Stomach (tissue), 4 donors: Measurements from ENCODE around the gene ZCCHC14.

ENCODE experiments used
- CTCF ChIP-seq, 7 experiments: fragments of 450-650 bp in 4 of 7; fragments of 200-600 bp in 3 of 7; sonication (generic) in 3 of 7; IDR thresholded peaks; one replicate each; pipeline ENCODE4 v1.5.1; 2016 to 2019; ENCODE audit warnings: antibody characterized with exemption in 7 of 7, control low read depth in 2 of 7, mild to moderate bottlenecking in 1 of 7
- EP300 ChIP-seq: sonication (generic); formaldehyde crosslinking; IDR thresholded peaks from one replicate; pipeline ENCODE4 v1.6.1; 2017; ENCODE audit warnings: antibody characterized with exemption
- POLR2A ChIP-seq, 4 donors: fragments of 450-650 bp; IDR thresholded peaks; one replicate each; pipeline ENCODE4 v1.6.1; 2016; ENCODE audit warnings: antibody characterized with exemption in 4 of 4, control low read depth in 2 of 4, mild to moderate bottlenecking in 1 of 4, moderate library complexity in 1 of 4

- no peak for TF ChIP-seq CTCF (IDR thresholded peaks at IDR 0.05)
- TF ChIP-seq POLR2A (IDR thresholded peaks at IDR 0.05) = no peak
- TF ChIP-seq EP300 = no peak
Measured at GRCh38 chr16:87387942-87388817, 104.6 kb downstream of the ZCCHC14 start.
